ENCODE results near the gene RIMS4. TPM values are rescaled to one million over a fixed set of nuclear protein-coding genes. Genes with fewer than 3 reads are reported as not detected.

The RIMS4 gene
- total RNA-seq, 2 donors from 2014 or later: 0.64 to 0.74 TPM

- Histone ChIP-seq H3K4me1 (no peaks in the 10 kb centered on the region), H3K9me3 (no peaks in the 10 kb centered on the region), H3K4me3 (no peak overlapping the region), H3K27me3 (peaks cover 3% of the 10 kb centered on the region), H3K27ac (no peak overlapping the region), H3K9ac (ENCODE audit: low read depth in 2 of 2, low read length in 2 of 2) (no peak overlapping the region), H3K36me3 (no peaks in the 10 kb centered on the region)
- DNase-seq: no peak
- intact Hi-C loops (cut with DNase I): no loop called here
- no peak for TF ChIP-seq CTCF (IDR thresholded peaks at IDR 0.05)
Measured at GRCh38 chr20:44803383-44803941, 6.9 kb downstream of the RIMS4 start.

GRCh38 chr20:44802702-44803101, 7.6 kb downstream of the RIMS4 start:
- H3K27me3 ChIP-seq: peaks cover 3% of the 10 kb centered on the region
- H3K9me3 ChIP-seq: no peaks in the 10 kb centered on the region
- TF ChIP-seq CTCF (IDR thresholded peaks at IDR 0.05): no peak
- H3K27ac ChIP-seq: no peak overlapping the region
- intact Hi-C loops (cut with DNase I): no loop called here
- no peaks in the 10 kb centered on the region for H3K4me1 ChIP-seq
- DNase-seq: no peak
- no peak overlapping the region for H3K9ac ChIP-seq (ENCODE audit: low read depth in 2 of 2, low read length in 2 of 2)
- no peaks in the 10 kb centered on the region for H3K36me3 ChIP-seq
- no peak overlapping the region for H3K4me3 ChIP-seq

- H3K9ac ChIP-seq (ENCODE audit: low read depth in 2 of 2, low read length in 2 of 2): no peak overlapping the region
- intact Hi-C loops (cut with DNase I): loop anchor here (2.0 kb wide), 1 partner anchor 68 kb away; no protein-coding TSS in a partner anchor
- no peaks in the 10 kb centered on the region for H3K27me3 ChIP-seq
- no peak for DNase-seq
- no peak overlapping the region for H3K4me3 ChIP-seq
- no peaks in the 10 kb centered on the region for H3K4me1 ChIP-seq
- no peaks in the 10 kb centered on the region for H3K36me3 ChIP-seq
- no peak for TF ChIP-seq CTCF (IDR thresholded peaks at IDR 0.05)
- H3K9me3 ChIP-seq: no peaks in the 10 kb centered on the region
- no peak overlapping the region for H3K27ac ChIP-seq
Measured at GRCh38 chr20:44800391-44801046, 9.8 kb downstream of the RIMS4 start.

- no peaks in the 10 kb centered on the region for H3K36me3 ChIP-seq
- H3K27ac ChIP-seq: no peak overlapping the region
- H3K4me1 ChIP-seq: no peaks in the 10 kb centered on the region
- H3K9me3 ChIP-seq: no peaks in the 10 kb centered on the region
- no peaks in the 10 kb centered on the region for H3K27me3 ChIP-seq
- intact Hi-C loops (cut with DNase I): loop anchor here (2.0 kb wide), 1 partner anchor 69 kb away; no protein-coding TSS in a partner anchor
- TF ChIP-seq CTCF (IDR thresholded peaks at IDR 0.05): no peak
- no peak for DNase-seq
- no peak overlapping the region for H3K4me3 ChIP-seq
- no peak overlapping the region for H3K9ac ChIP-seq (ENCODE audit: low read depth in 2 of 2, low read length in 2 of 2)
Measured at GRCh38 chr20:44799691-44800090, 10.7 kb downstream of the RIMS4 start.

- no peak overlapping the region for H3K27ac ChIP-seq
- no peaks in the 10 kb centered on the region for H3K9me3 ChIP-seq
- DNase-seq: no peak
- H3K27me3 ChIP-seq: no peaks in the 10 kb centered on the region
- TF ChIP-seq CTCF (IDR thresholded peaks at IDR 0.05): no peak
- no peaks in the 10 kb centered on the region for H3K36me3 ChIP-seq
- H3K9ac ChIP-seq (ENCODE audit: low read depth in 2 of 2, low read length in 2 of 2): no peak overlapping the region
- H3K4me1 ChIP-seq: no peaks in the 10 kb centered on the region
- H3K4me3 ChIP-seq: no peak overlapping the region
- intact Hi-C loops (cut with DNase I): no loop called here
Measured at GRCh38 chr20:44796758-44797457, 13.4 kb downstream of the RIMS4 start.

Data from colonic mucosa (tissue), 4 donors.